Activated T-helper 2 cell treated with anti-CD3 and anti-CD28 coated beads, Interferon-gamma antibody, Interleukin-2, Interleukin-4, amounts not matched to agents 10 μg/mL and 5 μg/mL and 100 μg/mL, durations not matched to agents 14 hours and 24 hours and 36 hours (primary cell): ENCODE measurements around the gene OMA1. TPM values are rescaled to one million over a fixed set of nuclear protein-coding genes. Genes with fewer than 3 reads are reported as not detected.

ENCODE experiments used
- DNase-seq: peaks from one replicate; pipeline ENCODE4 v3.0.0; 2021; ENCODE audit warnings: low spot score
- H3K27ac Mint-ChIP-seq: one replicate; pipeline ENCODE4 v1.8.0; 2021; ENCODE audit warnings: mixed read lengths
- H3K27me3 Mint-ChIP-seq: one replicate; pipeline ENCODE4 v1.8.0; 2021; ENCODE audit warnings: low read depth, mixed read lengths
- H3K36me3 Mint-ChIP-seq: one replicate; pipeline ENCODE4 v1.8.0; 2021; ENCODE audit warnings: low read depth, mixed read lengths
- H3K4me1 Mint-ChIP-seq: one replicate; pipeline ENCODE4 v1.8.0; 2021; ENCODE audit warnings: low read depth, mixed read lengths
- H3K4me3 Mint-ChIP-seq: one replicate; pipeline ENCODE4 v1.8.0; 2021; ENCODE audit warnings: low read depth, mild to moderate bottlenecking, moderate library complexity, mixed read lengths
- H3K9me3 Mint-ChIP-seq: one replicate; pipeline ENCODE4 v1.8.0; 2021; ENCODE audit warnings: mixed read lengths
- intact Hi-C: fragments of 100-400 bp; cut with micrococcal nuclease; formaldehyde crosslinking; loops from one replicate; pipeline ENCODE4 v1.15.1; 2023
- total RNA-seq: library from RNA; stranded (reverse); gene quantifications from 2 replicates; pipeline ENCODE4 v1.2.3, GENCODE V29; 2022

The OMA1 gene
- total RNA-seq, 1 donor from 2014 or later = 10.2 TPM

DNA sequence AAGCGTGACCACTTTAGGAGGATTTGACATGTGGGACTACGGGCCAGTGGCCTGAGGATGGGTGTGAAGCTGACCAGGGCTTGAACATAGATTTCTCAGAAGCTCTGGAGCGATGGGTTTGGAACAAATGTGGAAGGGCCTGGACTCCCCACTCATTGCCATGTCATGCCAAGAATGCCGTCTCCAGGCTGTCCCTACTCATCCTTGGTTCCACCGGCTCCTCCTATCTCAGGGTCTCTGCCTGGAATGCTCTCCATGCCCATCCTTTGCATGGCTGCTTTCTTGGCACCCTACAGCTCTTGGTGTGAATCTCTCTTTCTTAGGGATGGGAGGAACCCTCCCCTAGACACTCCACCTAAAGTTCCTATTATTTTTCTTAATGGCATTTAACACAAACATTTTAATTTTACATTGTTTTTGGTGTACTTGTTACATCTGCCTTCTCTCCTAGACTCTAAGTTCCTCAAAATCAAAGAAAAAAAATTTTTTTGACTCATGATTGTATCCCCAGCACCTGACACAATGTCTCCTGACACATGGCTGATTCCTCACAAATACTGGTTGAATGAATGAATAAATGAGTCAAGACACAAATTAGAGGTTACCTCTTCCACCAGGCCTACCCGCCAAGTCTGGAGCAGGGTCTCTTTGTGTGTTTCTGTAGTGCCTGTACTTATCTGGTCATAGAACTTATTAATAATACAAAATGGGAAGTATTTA lies 114.5 kb downstream of the OMA1 start:
- H3K27ac Mint-ChIP-seq = no peak overlapping the region
- no peaks in the 10 kb centered on the region for H3K36me3 Mint-ChIP-seq
- DNase-seq = no peak
- no peaks in the 10 kb centered on the region for H3K27me3 Mint-ChIP-seq
- H3K4me3 Mint-ChIP-seq = no peak overlapping the region
- H3K4me1 Mint-ChIP-seq = no peaks in the 10 kb centered on the region
- H3K9me3 Mint-ChIP-seq = no peaks in the 10 kb centered on the region
- intact Hi-C loops = no loop called here

Other genes starting within 250 kb of the OMA1 start
- 0.07 and 0.09 TPM in 2 replicates for gene TACSTD2, start 30.5 kb upstream of the OMA1 start, total RNA-seq
- 44.3 and 50.1 TPM in 2 replicates for gene MYSM1, start 153.3 kb upstream of the OMA1 start, total RNA-seq
- gene JUN, start 237.3 kb upstream of the OMA1 start, total RNA-seq = 29.5 and 30.2 TPM in 2 replicates